Ovary (tissue), 3 donors: Measurements from ENCODE around the gene FLOT1.
"Not testable (repeated sequence)": the region's sequence is repeated elsewhere in the genome, so short reads cannot be mapped to it uniquely, and the experiment has no call there.

Source experiments
- EP300 ChIP-seq: sonication (generic); formaldehyde crosslinking; IDR thresholded peaks from one replicate; pipeline ENCODE4 v1.6.1; 2017; ENCODE audit warnings: antibody characterized with exemption
- POLR2A ChIP-seq: fragments of 450-650 bp; IDR thresholded peaks from one replicate; pipeline ENCODE4 v1.6.1; 2017; ENCODE audit warnings: antibody characterized with exemption, mild to moderate bottlenecking, moderate library complexity
- TF ChIP-seq, protein P1 (sequence below), 3 donors: fragments of 450-650 bp in 2 of 3; fragments of 200-600 bp in 1 of 3; IDR thresholded peaks; one replicate each; pipeline versions ENCODE4 v1.5.1 to v1.8.0; 2016 to 2022; ENCODE audit warnings: antibody characterized with exemption in 3 of 3, mild to moderate bottlenecking in 1 of 3
- donor health status: DM: no; HTN: no; CAD: no.

DNA sequence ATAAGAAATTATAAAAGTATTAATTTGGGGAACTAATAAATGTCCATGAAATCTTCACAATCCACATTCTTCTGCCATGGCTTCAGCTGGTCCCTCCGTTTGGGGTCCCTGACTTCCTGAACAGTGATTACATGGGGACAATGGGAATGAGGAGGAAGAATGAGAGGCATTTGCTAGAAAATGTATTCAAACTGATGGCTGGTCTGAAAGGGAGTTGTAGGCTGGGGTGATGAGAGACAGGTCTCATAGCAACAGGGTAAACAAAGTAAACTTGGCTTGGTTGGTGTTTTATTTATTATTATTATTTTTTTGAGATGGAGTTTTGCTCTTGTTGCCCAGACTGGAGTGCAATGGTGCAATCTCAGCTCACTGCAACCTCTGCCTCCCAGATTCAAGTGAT, 23.0 kb upstream of the FLOT1 start:
- TF ChIP-seq, protein P1, sequence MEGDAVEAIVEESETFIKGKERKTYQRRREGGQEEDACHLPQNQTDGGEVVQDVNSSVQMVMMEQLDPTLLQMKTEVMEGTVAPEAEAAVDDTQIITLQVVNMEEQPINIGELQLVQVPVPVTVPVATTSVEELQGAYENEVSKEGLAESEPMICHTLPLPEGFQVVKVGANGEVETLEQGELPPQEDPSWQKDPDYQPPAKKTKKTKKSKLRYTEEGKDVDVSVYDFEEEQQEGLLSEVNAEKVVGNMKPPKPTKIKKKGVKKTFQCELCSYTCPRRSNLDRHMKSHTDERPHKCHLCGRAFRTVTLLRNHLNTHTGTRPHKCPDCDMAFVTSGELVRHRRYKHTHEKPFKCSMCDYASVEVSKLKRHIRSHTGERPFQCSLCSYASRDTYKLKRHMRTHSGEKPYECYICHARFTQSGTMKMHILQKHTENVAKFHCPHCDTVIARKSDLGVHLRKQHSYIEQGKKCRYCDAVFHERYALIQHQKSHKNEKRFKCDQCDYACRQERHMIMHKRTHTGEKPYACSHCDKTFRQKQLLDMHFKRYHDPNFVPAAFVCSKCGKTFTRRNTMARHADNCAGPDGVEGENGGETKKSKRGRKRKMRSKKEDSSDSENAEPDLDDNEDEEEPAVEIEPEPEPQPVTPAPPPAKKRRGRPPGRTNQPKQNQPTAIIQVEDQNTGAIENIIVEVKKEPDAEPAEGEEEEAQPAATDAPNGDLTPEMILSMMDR (IDR thresholded peaks at IDR 0.05): not testable (repeated sequence)
- not testable (repeated sequence) for TF ChIP-seq POLR2A, EP300
